Omental fat pad (tissue), 4 donors: Measurements from ENCODE around the gene GARRE1. TPM values are rescaled to one million over a fixed set of nuclear protein-coding genes. Genes with fewer than 3 reads are reported as not detected.

Experiments
- ATAC-seq: fragments of 150-250 bp; one replicate; pipeline ENCODE4 v1.9.1; 2016; ENCODE audit warnings: mild to moderate bottlenecking, moderate library complexity; ENCODE audit not compliant: low FRiP score
- DNase-seq: peaks from one replicate; pipeline ENCODE4 v3.0.0-alpha.2; 2019; ENCODE audit warnings: low spot score
- total RNA-seq, 4 donors: library from RNA; depleted of rRNA; stranded (reverse); fragments of >200 nt; gene quantifications; one replicate each; pipeline ENCODE4 v1.1.0, GENCODE V29; 2016
- TF ChIP-seq, protein P1 (sequence below), 3 donors: fragments of 450-650 bp; IDR thresholded peaks; one replicate each; pipeline ENCODE4 v1.5.1; 2016 to 2017; ENCODE audit warnings: antibody characterized with exemption in 3 of 3, mild to moderate bottlenecking in 3 of 3, moderate library complexity in 2 of 3

GARRE1 gene
- total RNA-seq, 4 donors from 2014 or later, result 18.4 to 50.6 (median 31.7) TPM

GRCh38 chr19:34284505-34284904, 30.2 kb downstream of the GARRE1 start:
- DNase-seq (no peak), ATAC-seq (no peak)
- TF ChIP-seq, protein P1, sequence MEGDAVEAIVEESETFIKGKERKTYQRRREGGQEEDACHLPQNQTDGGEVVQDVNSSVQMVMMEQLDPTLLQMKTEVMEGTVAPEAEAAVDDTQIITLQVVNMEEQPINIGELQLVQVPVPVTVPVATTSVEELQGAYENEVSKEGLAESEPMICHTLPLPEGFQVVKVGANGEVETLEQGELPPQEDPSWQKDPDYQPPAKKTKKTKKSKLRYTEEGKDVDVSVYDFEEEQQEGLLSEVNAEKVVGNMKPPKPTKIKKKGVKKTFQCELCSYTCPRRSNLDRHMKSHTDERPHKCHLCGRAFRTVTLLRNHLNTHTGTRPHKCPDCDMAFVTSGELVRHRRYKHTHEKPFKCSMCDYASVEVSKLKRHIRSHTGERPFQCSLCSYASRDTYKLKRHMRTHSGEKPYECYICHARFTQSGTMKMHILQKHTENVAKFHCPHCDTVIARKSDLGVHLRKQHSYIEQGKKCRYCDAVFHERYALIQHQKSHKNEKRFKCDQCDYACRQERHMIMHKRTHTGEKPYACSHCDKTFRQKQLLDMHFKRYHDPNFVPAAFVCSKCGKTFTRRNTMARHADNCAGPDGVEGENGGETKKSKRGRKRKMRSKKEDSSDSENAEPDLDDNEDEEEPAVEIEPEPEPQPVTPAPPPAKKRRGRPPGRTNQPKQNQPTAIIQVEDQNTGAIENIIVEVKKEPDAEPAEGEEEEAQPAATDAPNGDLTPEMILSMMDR (IDR thresholded peaks at IDR 0.05), result no peak

- ATAC-seq (no peak), DNase-seq (no peak)
- TF ChIP-seq, protein P1 (IDR thresholded peaks at IDR 0.05), result no peak
Measured at GRCh38 chr19:34287662-34288140, 33.3 kb downstream of the GARRE1 start.

GRCh38 chr19:34288381-34288780, 34.0 kb downstream of the GARRE1 start:
- no peak for ATAC-seq
- DNase-seq, result no peak
- TF ChIP-seq, protein P1 (IDR thresholded peaks at IDR 0.05), result no peak

DNA sequence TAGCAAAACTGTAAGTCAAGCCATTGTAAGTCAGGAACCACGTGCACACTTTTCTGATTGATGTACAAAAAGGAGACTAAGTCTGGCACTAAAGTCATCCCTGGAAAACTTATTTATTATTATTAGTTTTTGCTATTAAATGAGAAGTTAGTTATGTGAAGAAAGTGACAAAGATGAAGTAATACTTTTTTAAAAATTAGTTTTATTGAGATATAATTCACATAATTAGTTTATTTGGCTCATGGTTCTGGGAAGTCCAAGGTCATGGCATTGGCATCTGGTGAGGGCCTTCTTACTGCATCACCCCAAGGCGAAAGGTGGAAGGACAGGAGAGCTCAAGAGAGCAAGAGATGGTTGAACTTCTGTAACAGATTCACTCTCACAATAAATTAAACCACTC, 36.9 kb downstream of the GARRE1 start:
- DNase-seq, result no peak
- no peak for ATAC-seq
- TF ChIP-seq, protein P1 (IDR thresholded peaks at IDR 0.05), result no peak

GRCh38 chr19:34295103-34295502, 40.7 kb downstream of the GARRE1 start:
- TF ChIP-seq, protein P1 (IDR thresholded peaks at IDR 0.05), result no peak
- DNase-seq (no peak), ATAC-seq (no peak)

DNA sequence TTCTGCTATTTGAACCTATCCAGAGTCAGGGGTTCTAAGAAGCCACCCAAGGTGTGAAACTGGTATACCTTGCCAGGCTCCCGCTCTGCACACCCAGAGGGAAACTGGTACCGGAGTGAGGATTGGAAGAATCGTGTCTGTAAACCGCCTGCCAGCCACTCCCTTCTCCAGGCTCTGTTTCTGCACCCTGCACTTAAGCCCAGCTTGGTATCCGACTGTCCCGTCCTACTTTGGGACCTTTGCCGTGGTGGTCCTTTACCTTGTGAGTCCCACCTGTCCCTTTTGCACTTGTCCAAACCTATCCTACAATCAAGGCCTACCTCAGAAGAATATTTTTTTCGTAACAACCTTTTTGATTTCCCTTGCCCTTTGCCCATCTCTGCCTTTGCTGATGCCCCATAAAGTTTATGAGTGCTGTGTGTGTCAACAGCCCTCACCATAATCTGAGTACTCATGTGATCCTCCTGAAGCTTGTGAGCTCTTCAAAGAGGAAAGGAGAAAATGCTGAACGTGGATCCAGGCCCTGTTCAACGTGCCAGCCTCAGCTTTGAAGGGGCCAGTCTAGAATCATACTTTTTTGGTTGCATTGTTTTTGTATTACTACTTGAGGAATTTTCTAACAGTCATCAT, 44.7 kb downstream of the GARRE1 start:
- ATAC-seq (no peak), DNase-seq (no peak)
- TF ChIP-seq, protein P1 (IDR thresholded peaks at IDR 0.05), result no peak

- ATAC-seq, result no peak
- no peak for DNase-seq
Measured at GRCh38 chr19:34299576-34299975, 45.2 kb downstream of the GARRE1 start.

More at GRCh38 chr19:34299576-34299975, 45.2 kb downstream of the GARRE1 start:
- TF ChIP-seq, protein P1 (IDR thresholded peaks at IDR 0.05), result no peak
